Measurements from ENCODE around the gene CCSER1.

CCSER1 gene

DNA sequence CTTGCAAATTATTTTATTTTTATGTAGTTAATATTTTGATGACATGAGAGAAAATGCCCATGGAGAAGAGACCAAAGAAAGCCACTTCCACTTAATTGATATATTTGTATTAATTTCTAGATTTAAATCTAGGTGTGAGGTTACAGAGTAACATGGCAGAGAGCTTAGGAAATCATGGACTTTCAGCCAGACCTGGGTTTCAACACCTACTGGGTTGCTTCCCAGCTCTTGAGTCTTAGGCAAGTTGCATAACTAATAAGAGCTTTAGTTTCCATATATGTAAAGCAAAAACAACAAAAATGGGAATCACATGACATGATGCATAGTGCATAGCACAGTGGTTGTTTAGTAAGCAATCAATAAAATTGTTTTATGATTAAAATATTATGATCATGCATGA is 413.3 kb downstream of the CCSER1 start:
- no peak for DNase-seq
- Mint-ChIP-seq H3K4me1 (no peaks in the 10 kb centered on the region), H3K27ac (no peak overlapping the region), H3K36me3 (ENCODE audit: low read depth) (no peaks in the 10 kb centered on the region), H3K4me3 (no peak overlapping the region), H3K9me3 (peaks cover 3% of the 10 kb centered on the region), H3K27me3 (ENCODE audit: low read depth, poor library complexity) (no peaks in the 10 kb centered on the region)
- TF ChIP-seq, protein P1, sequence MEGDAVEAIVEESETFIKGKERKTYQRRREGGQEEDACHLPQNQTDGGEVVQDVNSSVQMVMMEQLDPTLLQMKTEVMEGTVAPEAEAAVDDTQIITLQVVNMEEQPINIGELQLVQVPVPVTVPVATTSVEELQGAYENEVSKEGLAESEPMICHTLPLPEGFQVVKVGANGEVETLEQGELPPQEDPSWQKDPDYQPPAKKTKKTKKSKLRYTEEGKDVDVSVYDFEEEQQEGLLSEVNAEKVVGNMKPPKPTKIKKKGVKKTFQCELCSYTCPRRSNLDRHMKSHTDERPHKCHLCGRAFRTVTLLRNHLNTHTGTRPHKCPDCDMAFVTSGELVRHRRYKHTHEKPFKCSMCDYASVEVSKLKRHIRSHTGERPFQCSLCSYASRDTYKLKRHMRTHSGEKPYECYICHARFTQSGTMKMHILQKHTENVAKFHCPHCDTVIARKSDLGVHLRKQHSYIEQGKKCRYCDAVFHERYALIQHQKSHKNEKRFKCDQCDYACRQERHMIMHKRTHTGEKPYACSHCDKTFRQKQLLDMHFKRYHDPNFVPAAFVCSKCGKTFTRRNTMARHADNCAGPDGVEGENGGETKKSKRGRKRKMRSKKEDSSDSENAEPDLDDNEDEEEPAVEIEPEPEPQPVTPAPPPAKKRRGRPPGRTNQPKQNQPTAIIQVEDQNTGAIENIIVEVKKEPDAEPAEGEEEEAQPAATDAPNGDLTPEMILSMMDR (IDR thresholded peaks at IDR 0.05): no peak

- H3K36me3 Mint-ChIP-seq (ENCODE audit: low read depth): no peaks in the 10 kb centered on the region
- no peak overlapping the region for H3K4me3 Mint-ChIP-seq
- no peak overlapping the region for H3K27ac Mint-ChIP-seq
- TF ChIP-seq, protein P1 (IDR thresholded peaks at IDR 0.05): no peak
- H3K9me3 Mint-ChIP-seq: peaks cover 3% of the 10 kb centered on the region
- no peak for DNase-seq
- H3K4me1 Mint-ChIP-seq: no peaks in the 10 kb centered on the region
- H3K27me3 Mint-ChIP-seq (ENCODE audit: low read depth, poor library complexity): no peaks in the 10 kb centered on the region
Measured at GRCh38 chr4:90542216-90542615, 415.0 kb downstream of the CCSER1 start.

- no peak overlapping the region for H3K4me3 Mint-ChIP-seq
- H3K27ac Mint-ChIP-seq: no peak overlapping the region
- H3K9me3 Mint-ChIP-seq: no peaks in the 10 kb centered on the region
- peaks cover 2% of the 10 kb centered on the region for H3K27me3 Mint-ChIP-seq (ENCODE audit: low read depth, poor library complexity)
- no peak for DNase-seq
- no peaks in the 10 kb centered on the region for H3K4me1 Mint-ChIP-seq
- TF ChIP-seq, protein P1 (IDR thresholded peaks at IDR 0.05): no peak
- no peaks in the 10 kb centered on the region for H3K36me3 Mint-ChIP-seq (ENCODE audit: low read depth)
Measured at GRCh38 chr4:90543419-90544170, 416.4 kb downstream of the CCSER1 start.

- no peaks in the 10 kb centered on the region for H3K4me1 Mint-ChIP-seq
- no peak for DNase-seq
- TF ChIP-seq, protein P1 (IDR thresholded peaks at IDR 0.05): no peak
- H3K4me3 Mint-ChIP-seq: no peak overlapping the region
- no peaks in the 10 kb centered on the region for H3K9me3 Mint-ChIP-seq
- H3K27ac Mint-ChIP-seq: no peak overlapping the region
- H3K27me3 Mint-ChIP-seq (ENCODE audit: low read depth, poor library complexity): peaks cover 2% of the 10 kb centered on the region
- no peaks in the 10 kb centered on the region for H3K36me3 Mint-ChIP-seq (ENCODE audit: low read depth)
Measured at GRCh38 chr4:90544532-90545045, 417.4 kb downstream of the CCSER1 start.

DNA sequence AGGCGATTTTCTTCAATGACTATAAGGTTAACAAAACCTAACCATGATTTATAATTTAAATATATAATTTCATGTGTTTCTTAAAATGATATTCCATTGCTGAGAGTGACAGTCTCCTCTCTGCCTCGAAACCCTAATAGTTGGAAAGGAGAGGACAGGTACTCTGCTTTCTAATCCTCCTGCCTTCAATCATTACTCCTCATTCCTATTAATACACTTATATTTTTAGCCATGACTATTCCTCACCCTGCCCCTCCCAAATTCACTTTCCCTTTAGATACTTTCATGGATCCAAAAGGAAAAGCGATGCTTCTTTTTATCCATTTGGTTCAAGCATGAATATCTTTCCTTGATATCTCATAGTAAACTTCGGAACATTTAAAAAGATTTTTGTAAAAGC is 418.2 kb downstream of the CCSER1 start:
- no peak for DNase-seq
- H3K4me3 Mint-ChIP-seq: no peak overlapping the region
- peaks cover 2% of the 10 kb centered on the region for H3K27me3 Mint-ChIP-seq (ENCODE audit: low read depth, poor library complexity)
- no peaks in the 10 kb centered on the region for H3K4me1 Mint-ChIP-seq
- no peaks in the 10 kb centered on the region for H3K36me3 Mint-ChIP-seq (ENCODE audit: low read depth)
- H3K9me3 Mint-ChIP-seq: no peaks in the 10 kb centered on the region
- TF ChIP-seq, protein P1 (IDR thresholded peaks at IDR 0.05): no peak
- no peak overlapping the region for H3K27ac Mint-ChIP-seq

DNA sequence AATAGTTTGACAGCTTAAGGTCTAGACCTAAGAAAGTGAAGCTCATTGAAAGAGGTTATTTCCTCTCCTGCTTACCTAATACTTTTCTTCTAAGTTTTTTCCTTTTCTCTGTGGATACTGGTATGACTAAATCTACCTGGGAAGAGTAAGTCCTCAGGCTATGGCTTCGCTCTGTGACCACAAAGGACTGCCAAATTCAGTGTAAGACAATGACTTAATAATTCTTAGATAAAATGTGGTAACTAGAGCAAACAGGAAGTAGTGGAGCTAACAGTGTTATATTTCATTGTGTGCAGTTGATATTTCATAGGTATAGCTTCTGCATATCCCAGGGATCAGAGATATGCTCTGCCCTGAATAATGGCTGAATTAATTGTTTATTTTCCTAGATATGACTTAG is 418.9 kb downstream of the CCSER1 start:
- no peak for DNase-seq
- H3K27ac Mint-ChIP-seq: no peak overlapping the region

More for the DNA sequence above, 418.9 kb downstream of the CCSER1 start:
- Mint-ChIP-seq H3K4me3 (no peak overlapping the region), H3K9me3 (no peaks in the 10 kb centered on the region), H3K27me3 (ENCODE audit: low read depth, poor library complexity) (peaks cover 2% of the 10 kb centered on the region), H3K4me1 (no peaks in the 10 kb centered on the region), H3K36me3 (ENCODE audit: low read depth) (no peaks in the 10 kb centered on the region)
- TF ChIP-seq, protein P1 (IDR thresholded peaks at IDR 0.05): no peak

All from nephron progenitor cell (in vitro differentiated cells).